A549 (cell line): Measurements from ENCODE around the gene BMP5. TPM values are rescaled to one million over a fixed set of nuclear protein-coding genes. Genes with fewer than 3 reads are reported as not detected.

ENCODE experiments used
- ATAC-seq, 2 experiments: fragments of 200-7000 bp in 1 of 2; fragments of >200 bp in 1 of 2; cut with Nextera tagmentation in 1 of 2; cut with Tn5 transposase in 1 of 2; 3 replicates each; pipeline versions ENCODE4 v1.8.0 to v1.9.1; 2018 to 2020; ENCODE audit warnings: mild to moderate bottlenecking in 1 of 2, moderate library complexity in 1 of 2
- CTCF ChIA-PET: fragments of 300-600 bp; sonication (Branson Sonifier 250); formaldehyde crosslinking; extraction: SDS; loops from one replicate; lab custom pipeline; 2021; ENCODE audit warnings: antibody characterized with exemption, inconsistent platforms; lab: Yijun Ruan, JAX
- POLR2A ChIA-PET: fragments of 350-600 bp; formaldehyde crosslinking; extraction: SDS; loops from one replicate; lab custom pipeline; 2021; ENCODE audit warnings: antibody characterized with exemption, inconsistent platforms; lab: Yijun Ruan, JAX
- DNase-seq, 2 experiments: peaks; one replicate each; pipeline versions ENCODE4 v3.0.0 to v3.0.0-alpha.2; 2011 to 2016; ENCODE audit warnings: low read depth in 1 of 2, low spot score in 1 of 2
- FAIRE-seq: peaks from 2 replicates; lab custom pipeline; 2011; peaks lifted over from hg19 to GRCh38; lab: Jason Lieb, UNC
- H3K27ac ChIP-seq, 2 experiments: fragments of >200 bp; sonication (Bioruptor Twin); formaldehyde crosslinking; 3 replicates each; pipeline ENCODE4 v1.5.1; 2016 to 2017
- H3K4me1 ChIP-seq: fragments of >200 bp; sonication (Bioruptor Twin); formaldehyde crosslinking; 3 replicates; pipeline ENCODE4 v1.6.1; 2016
- H3K4me2 ChIP-seq: fragments of >200 bp; sonication (Bioruptor Twin); formaldehyde crosslinking; 3 replicates; pipeline ENCODE4 v1.6.1; 2016
- H3K4me3 ChIP-seq: fragments of >200 bp; sonication (Bioruptor Twin); formaldehyde crosslinking; 3 replicates; pipeline ENCODE4 v1.5.1; 2016
- H3K9me3 ChIP-seq: fragments of >200 bp; sonication (Bioruptor Twin); formaldehyde crosslinking; 3 replicates; pipeline ENCODE4 v1.6.1; 2016
- EHMT2 ChIP-seq: fragments of 200-600 bp; sonication (generic); IDR thresholded peaks from 2 replicates; pipeline ENCODE4 v1.6.1; 2016; ENCODE audit warnings: antibody characterized with exemption, low read depth, mild to moderate bottlenecking, moderate library complexity
- FOSL2 ChIP-seq, 2 experiments: fragments of 450-650 bp in 1 of 2; fragments of >200 bp in 1 of 2; sonication (Bioruptor Twin) in 1 of 2; formaldehyde crosslinking; IDR thresholded peaks; 2 replicates each; pipeline versions ENCODE4 v1.5.0 to v1.6.1; 2016 to 2020; ENCODE audit warnings: mild to moderate bottlenecking in 1 of 2, moderate library complexity in 1 of 2
- HOXA7 ChIP-seq: fragments of 250-450 bp; sonication (Bioruptor Pico); IDR thresholded peaks from 2 replicates; pipeline ENCODE4 v1.5.0; 2020; ENCODE audit warnings: mild to moderate bottlenecking, moderate library complexity
- HOXB13 ChIP-seq: fragments of 250-450 bp; sonication (Bioruptor Pico); IDR thresholded peaks from 2 replicates; pipeline ENCODE4 v1.5.0; 2020; ENCODE audit warnings: low read depth, mild to moderate bottlenecking, moderate library complexity
- HOXB5 ChIP-seq: fragments of 250-450 bp; sonication (Bioruptor Pico); IDR thresholded peaks from 2 replicates; pipeline ENCODE4 v1.5.0; 2020; ENCODE audit warnings: mild to moderate bottlenecking, moderate library complexity
- MAZ ChIP-seq: fragments of 150-350 bp; IDR thresholded peaks from 2 replicates; pipeline ENCODE4 v1.6.1; 2014; ENCODE audit warnings: antibody characterized with exemption, low read depth, low read length, borderline replicate concordance
- NFE2L2 ChIP-seq: fragments of 150-350 bp; conservative IDR thresholded peaks from 2 replicates; pipeline ENCODE4 v1.6.1; 2014; ENCODE audit warnings: low read length
- POLR2A ChIP-seq: IDR thresholded peaks from 2 replicates; pipeline ENCODE4 v1.6.1; 2012; ENCODE audit warnings: mild to moderate bottlenecking, low read length
- RAD21 ChIP-seq, 2 experiments: fragments of >200 bp in 1 of 2; sonication (Bioruptor Twin) in 1 of 2; formaldehyde crosslinking in 1 of 2; IDR thresholded peaks in 1 of 2; conservative IDR thresholded peaks in 1 of 2; 2 replicates in 1 of 2; 3 replicates in 1 of 2; pipeline ENCODE4 v1.6.1; 2012 to 2018; ENCODE audit warnings: inconsistent platforms in 1 of 2
- RFX5 ChIP-seq: fragments of 450-650 bp; IDR thresholded peaks from 2 replicates; pipeline ENCODE4 v1.7.1; 2014; ENCODE audit warnings: antibody characterized with exemption, mild to moderate bottlenecking, moderate library complexity
- SMC3 ChIP-seq: fragments of >200 bp; sonication (Bioruptor Twin); formaldehyde crosslinking; IDR thresholded peaks from 3 replicates; pipeline ENCODE4 v1.6.1; 2018; ENCODE audit warnings: inconsistent platforms
- WGBS: methylation state at CpG from one replicate; pipeline ENCODE4 v1.1.6; 2017; ENCODE audit errors: missing lambda C conversion rate; 5-methylcytosine and 5-hydroxymethylcytosine counted together
- polyA plus RNA-seq, 4 experiments: library from polyadenylated mRNA; depleted of rRNA in 3 of 4; stranded (reverse); fragments of >200 nt; fragmentation: RNase III in 1 of 4; extraction: RNeasy Plus Mini Kit Qiagen cat#74134 plus additional on column Dnase treatment in 1 of 4; gene quantifications; 2 replicates in 3 of 4; 3 replicates in 1 of 4; pipeline ENCODE4 v1.2.3, GENCODE V29; 2011 to 2017
- TF ChIP-seq, protein P1 (sequence below): fragments of >200 bp; sonication (Bioruptor Twin); formaldehyde crosslinking; IDR thresholded peaks from 2 replicates; pipeline ENCODE4 v1.6.1; 2016
- TF ChIP-seq, protein P2 (sequence below): IDR thresholded peaks from 2 replicates; pipeline ENCODE4 v1.6.1; 2012
- TF ChIP-seq, protein P3 (sequence below): fragments of 150-350 bp; IDR thresholded peaks from 2 replicates; pipeline ENCODE4 v1.6.1; 2014; ENCODE audit warnings: low read depth, mild to moderate bottlenecking, low read length
- TF ChIP-seq, protein P4 (sequence below): IDR thresholded peaks from 2 replicates; pipeline ENCODE4 v1.6.1; 2012; ENCODE audit warnings: low read depth, borderline replicate concordance
- TF ChIP-seq, protein P5 (sequence below): fragments of 250-450 bp; sonication (Bioruptor Pico); IDR thresholded peaks from 2 replicates; pipeline ENCODE4 v1.5.0; 2021; ENCODE audit warnings: mild to moderate bottlenecking, moderate library complexity, borderline replicate concordance
- TF ChIP-seq, protein P6 (sequence below): fragments of >200 bp; sonication (Bioruptor Twin); formaldehyde crosslinking; IDR thresholded peaks from 3 replicates; pipeline ENCODE4 v1.6.1; 2016

BMP5 gene
- polyA plus RNA-seq, 2 of the 4 experiments (the other 2 are of a cell fraction) = 0.04 to 0.12 TPM

DNA sequence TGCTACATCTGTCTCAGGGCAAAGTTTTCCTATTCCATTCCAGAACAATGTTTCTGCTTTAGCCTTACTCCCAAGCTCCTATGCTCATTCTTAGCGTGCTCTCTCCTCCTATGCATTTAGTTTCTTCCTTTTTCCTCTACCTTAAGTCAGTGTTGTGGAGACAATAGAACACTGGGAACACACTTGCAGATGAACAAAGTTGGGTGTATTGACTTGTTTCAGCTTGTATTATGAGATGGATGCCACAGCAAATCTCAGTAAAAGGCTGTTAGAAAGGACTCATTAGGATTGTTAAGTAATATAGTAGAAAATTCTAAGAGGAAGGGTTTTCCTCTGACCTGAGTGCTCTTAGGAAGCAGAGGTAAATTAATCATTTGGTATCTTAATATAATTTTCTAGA is 48.4 kb downstream of the BMP5 start:
- peak overlapping the region; percentile 39; the same call in 2 of the 3 replicates for H3K4me2 ChIP-seq
- no peak for TF ChIP-seq RAD21 (conservative IDR thresholded peaks at IDR 0.05 in 1 of 2, IDR thresholded peaks at IDR 0.05 in 1 of 2)
- TF ChIP-seq HOXB5 (CRISPR knock-in tag) = no peak
- ChIA-PET POLR2A (no interaction called here), CTCF (no interaction called here)
- FAIRE-seq (no peak), ATAC-seq (no peak), DNase-seq (no peak)
- peaks cover 28% of the 10 kb centered on the region; the same call in 2 of the 3 replicates for H3K4me1 ChIP-seq
- no peaks in the 10 kb centered on the region for H3K9me3 ChIP-seq
- H3K4me3 ChIP-seq = no peak overlapping the region
- 100% methylated on average over 1 of the region's 1 CpG for WGBS
- H3K27ac ChIP-seq = no peak overlapping the region

DNA sequence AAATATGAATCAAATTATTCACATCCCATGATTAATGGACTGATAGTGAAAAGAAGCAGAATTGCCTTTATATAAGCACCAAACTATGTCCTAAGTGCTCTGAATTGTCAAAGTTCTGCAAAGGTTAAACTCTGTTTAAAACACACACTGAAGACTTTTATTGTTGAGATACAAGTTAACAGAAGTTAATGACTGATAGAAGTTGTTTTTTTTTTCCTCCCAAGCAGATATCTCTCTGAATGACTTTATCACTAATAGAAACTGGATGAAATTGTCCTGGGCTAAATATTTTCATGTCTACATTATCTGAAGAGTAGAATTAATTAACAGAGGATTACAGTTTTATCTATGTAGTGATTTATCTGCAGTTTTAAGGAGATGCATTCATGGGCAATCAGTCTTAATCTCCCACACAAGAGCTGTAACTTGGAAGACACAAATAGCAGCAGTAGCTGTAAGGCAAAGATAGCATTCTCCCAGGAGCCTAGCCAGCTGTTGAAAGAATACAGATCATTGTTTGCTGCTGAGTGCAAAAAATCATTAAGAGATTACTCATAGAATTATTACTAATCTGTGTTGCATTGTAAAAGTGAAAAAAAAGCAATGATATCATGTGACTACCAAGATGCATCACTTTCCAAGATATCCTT is 49.9 kb downstream of the BMP5 start:
- Histone ChIP-seq H3K9me3 (no peaks in the 10 kb centered on the region), H3K4me1 (peaks cover 28% of the 10 kb centered on the region; the same call in 2 of the 3 replicates), H3K27ac (no peak overlapping the region), H3K4me2 (peak overlapping the region; percentile 53), H3K4me3 (no peak overlapping the region)
- FAIRE-seq (no peak), DNase-seq (peak in 1 of 2 experiments; percentile 17), ATAC-seq (no peak)
- TF ChIP-seq, protein P1, sequence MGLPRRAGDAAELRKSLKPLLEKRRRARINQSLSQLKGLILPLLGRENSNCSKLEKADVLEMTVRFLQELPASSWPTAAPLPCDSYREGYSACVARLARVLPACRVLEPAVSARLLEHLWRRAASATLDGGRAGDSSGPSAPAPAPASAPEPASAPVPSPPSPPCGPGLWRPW = no peak
- TF ChIP-seq FOSL2 (IDR thresholded peaks at IDR 0.05) = no peak
- TF ChIP-seq FOSL2 (CRISPR knock-in tag; IDR thresholded peaks at IDR 0.05) = peak; percentile 34; the same call in 1 of the 2 replicates
- ChIA-PET POLR2A (no interaction called here), CTCF (no interaction called here)

DNA sequence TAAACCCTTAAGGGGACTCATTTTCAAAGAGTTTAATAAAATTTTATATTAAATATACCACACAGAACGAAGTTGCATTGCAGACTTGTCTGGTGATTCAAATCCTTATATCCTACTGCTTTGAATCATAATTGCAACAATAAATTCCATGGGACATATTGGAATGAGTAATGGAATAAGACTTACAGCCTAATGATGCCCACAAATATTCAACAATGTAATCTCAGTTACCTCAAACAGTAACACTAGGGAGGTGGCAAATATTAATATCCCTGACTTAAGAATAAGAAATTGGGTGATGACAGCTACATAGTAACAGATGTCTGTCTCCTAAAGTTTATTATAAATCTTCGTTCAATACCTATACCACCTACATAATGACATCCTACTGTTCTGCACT is 52.6 kb downstream of the BMP5 start:
- Histone ChIP-seq H3K4me1 (peaks cover 23% of the 10 kb centered on the region; the same call in 2 of the 3 replicates), H3K4me3 (no peak overlapping the region), H3K27ac (no peak overlapping the region), H3K9me3 (no peaks in the 10 kb centered on the region), H3K4me2 (no peak overlapping the region)
- TF ChIP-seq, protein P2, sequence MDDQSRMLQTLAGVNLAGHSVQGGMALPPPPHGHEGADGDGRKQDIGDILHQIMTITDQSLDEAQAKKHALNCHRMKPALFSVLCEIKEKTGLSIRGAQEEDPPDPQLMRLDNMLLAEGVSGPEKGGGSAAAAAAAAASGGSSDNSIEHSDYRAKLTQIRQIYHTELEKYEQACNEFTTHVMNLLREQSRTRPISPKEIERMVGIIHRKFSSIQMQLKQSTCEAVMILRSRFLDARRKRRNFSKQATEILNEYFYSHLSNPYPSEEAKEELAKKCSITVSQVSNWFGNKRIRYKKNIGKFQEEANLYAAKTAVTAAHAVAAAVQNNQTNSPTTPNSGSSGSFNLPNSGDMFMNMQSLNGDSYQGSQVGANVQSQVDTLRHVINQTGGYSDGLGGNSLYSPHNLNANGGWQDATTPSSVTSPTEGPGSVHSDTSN = no peak
- DNase-seq (no peak), FAIRE-seq (no peak), ATAC-seq (no peak)
- whole genome bisulfite sequencing = 83% methylated on average over 2 of the region's 2 CpGs
- ChIA-PET CTCF (no interaction called here), POLR2A (no interaction called here)

DNA sequence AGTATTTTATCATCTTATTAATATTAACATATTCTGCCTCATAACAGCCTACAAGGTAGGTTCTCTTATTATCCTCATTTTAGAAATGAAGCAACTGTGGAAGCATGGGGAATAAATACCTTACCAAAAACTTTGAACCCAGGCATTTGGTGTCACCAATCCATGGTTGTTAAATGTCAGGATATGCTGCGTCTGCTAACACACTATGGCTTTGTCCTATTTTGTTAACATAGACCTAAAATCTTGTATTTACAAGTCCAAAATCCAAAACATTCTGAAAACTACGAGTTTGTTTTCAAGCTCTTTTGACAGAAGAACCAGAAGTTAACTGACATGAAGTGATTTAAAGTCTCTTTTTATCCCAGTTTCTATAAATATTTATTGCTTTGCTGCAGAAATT is 53.4 kb downstream of the BMP5 start:
- H3K27ac ChIP-seq = no peak overlapping the region
- no peaks in the 10 kb centered on the region for H3K9me3 ChIP-seq
- no peak for FAIRE-seq
- TF ChIP-seq, protein P3, sequence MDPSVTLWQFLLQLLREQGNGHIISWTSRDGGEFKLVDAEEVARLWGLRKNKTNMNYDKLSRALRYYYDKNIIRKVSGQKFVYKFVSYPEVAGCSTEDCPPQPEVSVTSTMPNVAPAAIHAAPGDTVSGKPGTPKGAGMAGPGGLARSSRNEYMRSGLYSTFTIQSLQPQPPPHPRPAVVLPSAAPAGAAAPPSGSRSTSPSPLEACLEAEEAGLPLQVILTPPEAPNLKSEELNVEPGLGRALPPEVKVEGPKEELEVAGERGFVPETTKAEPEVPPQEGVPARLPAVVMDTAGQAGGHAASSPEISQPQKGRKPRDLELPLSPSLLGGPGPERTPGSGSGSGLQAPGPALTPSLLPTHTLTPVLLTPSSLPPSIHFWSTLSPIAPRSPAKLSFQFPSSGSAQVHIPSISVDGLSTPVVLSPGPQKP = no peak
- no peak for TF ChIP-seq RFX5
- TF ChIP-seq HOXB13 (CRISPR knock-in tag) = no peak
- no peak for TF ChIP-seq RAD21 (conservative IDR thresholded peaks at IDR 0.05 in 1 of 2, IDR thresholded peaks at IDR 0.05 in 1 of 2)
- no peak for TF ChIP-seq SMC3
- TF ChIP-seq, protein P4, sequence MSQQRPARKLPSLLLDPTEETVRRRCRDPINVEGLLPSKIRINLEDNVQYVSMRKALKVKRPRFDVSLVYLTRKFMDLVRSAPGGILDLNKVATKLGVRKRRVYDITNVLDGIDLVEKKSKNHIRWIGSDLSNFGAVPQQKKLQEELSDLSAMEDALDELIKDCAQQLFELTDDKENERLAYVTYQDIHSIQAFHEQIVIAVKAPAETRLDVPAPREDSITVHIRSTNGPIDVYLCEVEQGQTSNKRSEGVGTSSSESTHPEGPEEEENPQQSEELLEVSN = no peak
- TF ChIP-seq MAZ = no peak
- no peak for TF ChIP-seq POLR2A
- TF ChIP-seq, protein P5, sequence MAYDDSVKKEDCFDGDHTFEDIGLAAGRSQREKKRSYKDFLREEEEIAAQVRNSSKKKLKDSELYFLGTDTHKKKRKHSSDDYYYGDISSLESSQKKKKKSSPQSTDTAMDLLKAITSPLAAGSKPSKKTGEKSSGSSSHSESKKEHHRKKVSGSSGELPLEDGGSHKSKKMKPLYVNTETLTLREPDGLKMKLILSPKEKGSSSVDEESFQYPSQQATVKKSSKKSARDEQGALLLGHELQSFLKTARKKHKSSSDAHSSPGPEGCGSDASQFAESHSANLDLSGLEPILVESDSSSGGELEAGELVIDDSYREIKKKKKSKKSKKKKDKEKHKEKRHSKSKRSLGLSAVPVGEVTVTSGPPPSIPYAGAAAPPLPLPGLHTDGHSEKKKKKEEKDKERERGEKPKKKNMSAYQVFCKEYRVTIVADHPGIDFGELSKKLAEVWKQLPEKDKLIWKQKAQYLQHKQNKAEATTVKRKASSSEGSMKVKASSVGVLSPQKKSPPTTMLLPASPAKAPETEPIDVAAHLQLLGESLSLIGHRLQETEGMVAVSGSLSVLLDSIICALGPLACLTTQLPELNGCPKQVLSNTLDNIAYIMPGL (CRISPR knock-in tag) = no peak
- no peak for TF ChIP-seq HOXA7 (CRISPR knock-in tag)
- TF ChIP-seq, protein P6, sequence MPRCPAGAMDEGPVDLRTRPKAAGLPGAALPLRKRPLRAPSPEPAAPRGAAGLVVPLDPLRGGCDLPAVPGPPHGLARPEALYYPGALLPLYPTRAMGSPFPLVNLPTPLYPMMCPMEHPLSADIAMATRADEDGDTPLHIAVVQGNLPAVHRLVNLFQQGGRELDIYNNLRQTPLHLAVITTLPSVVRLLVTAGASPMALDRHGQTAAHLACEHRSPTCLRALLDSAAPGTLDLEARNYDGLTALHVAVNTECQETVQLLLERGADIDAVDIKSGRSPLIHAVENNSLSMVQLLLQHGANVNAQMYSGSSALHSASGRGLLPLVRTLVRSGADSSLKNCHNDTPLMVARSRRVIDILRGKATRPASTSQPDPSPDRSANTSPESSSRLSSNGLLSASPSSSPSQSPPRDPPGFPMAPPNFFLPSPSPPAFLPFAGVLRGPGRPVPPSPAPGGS = no peak
- no peak for TF ChIP-seq NFE2L2
- TF ChIP-seq EHMT2 = no peak
- DNase-seq = no peak
- POLR2A ChIA-PET = no interaction called here
- no peak for ATAC-seq
- WGBS = 79% methylated on average over 2 of the region's 2 CpGs
- H3K4me1 ChIP-seq = peaks cover 15% of the 10 kb centered on the region; the same call in 2 of the 3 replicates
- no peak overlapping the region for H3K4me2 ChIP-seq
- H3K4me3 ChIP-seq = no peak overlapping the region
- CTCF ChIA-PET = no interaction called here
